GM12891 (cell line): ENCODE data around the gene KATNIP.

Source experiments
- POLR2A ChIP-seq: IDR thresholded peaks from 2 replicates; pipeline ENCODE4 v1.6.1; 2011; ENCODE audit warnings: low read depth, low read length, control low read depth
- POLR2AphosphoS5 ChIP-seq: IDR thresholded peaks from 2 replicates; pipeline ENCODE4 v1.6.1; 2011; ENCODE audit warnings: low read depth, low read length, control low read depth
- TAF1 ChIP-seq: IDR thresholded peaks from 2 replicates; pipeline ENCODE4 v1.6.1; 2011; ENCODE audit warnings: low read depth, low read length, control low read depth

- TF ChIP-seq TAF1 (no peak), POLR2AphosphoS5 (no peak), POLR2A (no peak)
Observed at GRCh38 chr16:27503662-27504061, 46.3 kb upstream of the KATNIP start.
